HG03442 (cell line): ENCODE data around the gene ASB1.
"Not testable (repeated sequence)": the region's sequence is repeated elsewhere in the genome, so short reads cannot be mapped to it uniquely, and the experiment has no call there.

Source experiments
- ATAC-seq: cut with Tn5 transposase; IDR thresholded peaks from one replicate; pipeline ENCODE4 v1.9.1; 2021; ENCODE audit warnings: mild to moderate bottlenecking, moderate library complexity; ENCODE audit not compliant: unreplicated experiment

ASB1 gene

DNA sequence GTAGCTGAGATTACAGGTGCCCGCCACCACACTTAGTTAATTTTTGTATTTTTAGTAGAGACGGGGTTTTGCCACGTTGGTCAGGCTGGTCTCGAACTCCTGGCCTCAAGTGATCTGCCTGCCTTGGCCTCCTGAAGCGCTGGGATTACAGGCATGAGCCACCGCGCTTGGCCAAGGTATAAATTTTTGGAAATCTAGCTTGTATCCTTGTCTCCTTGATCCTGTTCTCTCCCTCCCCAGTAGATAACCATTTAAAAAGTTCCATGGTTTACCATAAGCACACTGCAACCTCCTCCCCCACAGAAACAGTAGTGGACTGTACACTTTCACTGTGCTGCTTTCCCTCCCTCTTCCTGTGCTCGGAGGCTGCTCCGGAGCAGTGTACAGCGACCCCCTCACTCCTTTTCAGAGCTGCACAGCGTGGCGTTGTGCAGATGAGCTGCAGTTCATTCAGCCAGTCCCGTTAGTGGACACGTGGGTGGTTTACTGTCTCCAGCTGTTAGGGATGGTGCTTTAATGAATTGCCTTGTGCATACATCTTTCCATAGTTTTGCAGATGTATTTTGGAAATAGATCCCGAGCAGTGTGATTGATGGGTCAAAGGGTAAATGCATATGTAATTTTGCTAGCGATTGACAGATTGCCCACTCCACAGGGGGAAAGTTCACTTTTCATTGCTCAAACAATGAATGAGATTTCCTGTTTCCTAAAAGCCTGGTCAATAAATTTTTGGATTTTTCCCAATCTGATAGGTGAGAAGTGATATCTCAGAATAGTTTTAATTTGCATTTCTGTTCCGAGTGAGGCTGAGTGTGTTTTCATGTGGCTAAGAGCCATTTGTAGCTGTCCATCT, 14.8 kb downstream of the ASB1 start:
- no peak for ATAC-seq

DNA sequence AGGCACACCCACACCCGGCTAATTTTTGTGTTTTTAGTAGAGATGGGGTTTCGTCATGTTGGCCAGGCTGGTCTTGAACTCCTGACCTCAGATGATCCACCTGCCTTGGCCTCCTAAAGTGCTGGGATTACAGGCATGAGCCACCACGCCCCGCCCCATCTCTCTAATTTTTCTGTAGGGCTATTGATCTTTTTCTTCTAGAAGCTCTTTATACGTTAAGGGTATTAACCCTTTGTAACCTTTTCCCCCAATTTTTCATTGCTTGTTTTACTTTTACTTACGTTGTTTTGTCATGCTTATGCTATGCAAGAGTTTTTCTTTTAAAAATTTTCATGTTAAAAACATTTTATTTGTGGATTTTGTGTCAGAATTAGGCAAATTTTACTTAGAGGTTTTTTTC, 15.5 kb downstream of the ASB1 start:
- not testable (repeated sequence) for ATAC-seq

DNA sequence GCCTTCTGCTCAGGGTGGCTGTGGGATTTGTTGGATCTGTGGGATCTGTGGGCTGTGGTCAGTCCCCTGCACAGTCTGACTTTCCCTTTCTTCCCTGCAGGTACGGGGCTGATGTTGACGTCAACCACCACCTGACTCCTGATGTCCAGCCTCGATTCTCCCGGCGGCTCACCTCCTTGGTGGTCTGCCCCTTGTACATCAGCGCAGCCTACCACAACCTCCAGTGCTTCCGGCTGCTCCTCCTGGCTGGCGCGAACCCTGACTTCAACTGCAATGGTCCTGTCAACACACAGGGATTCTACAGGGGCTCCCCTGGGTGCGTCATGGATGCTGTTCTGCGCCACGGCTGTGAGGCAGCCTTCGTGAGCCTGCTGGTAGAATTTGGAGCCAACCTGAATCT, 17.5 kb downstream of the ASB1 start:
- no peak for ATAC-seq

DNA sequence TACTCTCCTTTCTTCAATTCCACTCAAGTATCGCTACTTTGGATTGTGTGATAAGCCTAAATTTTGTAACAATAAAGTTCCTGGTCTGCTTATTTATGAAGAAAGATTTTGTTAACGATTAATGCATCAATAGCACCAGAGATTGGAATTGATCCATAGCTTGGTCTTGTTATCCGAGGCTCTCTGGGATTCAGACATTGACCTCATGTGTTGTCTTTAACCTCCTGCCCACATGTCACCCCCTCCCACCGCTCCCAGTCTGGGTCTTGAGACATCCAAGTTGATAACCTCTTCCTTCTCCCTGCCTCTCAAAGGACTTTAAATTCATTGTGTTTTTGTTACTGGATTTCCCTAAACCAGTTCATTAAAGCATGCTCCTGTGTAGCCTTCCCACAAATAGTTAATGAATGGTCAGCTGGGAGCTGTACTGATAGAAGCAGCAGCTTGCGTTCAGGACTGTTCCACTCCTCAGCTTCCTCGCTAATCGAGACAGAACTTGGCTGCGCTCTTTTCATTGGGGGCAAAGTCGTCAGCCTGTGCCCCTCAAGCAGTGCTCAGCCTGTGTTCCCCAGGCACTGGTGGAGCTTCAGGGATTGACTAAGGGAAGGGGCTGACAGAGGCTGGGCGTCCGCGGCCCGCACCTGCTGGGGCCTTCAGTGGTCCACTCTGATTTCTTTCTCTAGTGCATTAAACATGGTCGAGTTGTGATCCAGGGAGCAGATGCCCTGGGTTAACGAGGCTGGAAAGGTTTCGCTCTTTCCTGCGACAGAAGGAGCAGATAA, 18.9 kb downstream of the ASB1 start:
- ATAC-seq: no peak

DNA sequence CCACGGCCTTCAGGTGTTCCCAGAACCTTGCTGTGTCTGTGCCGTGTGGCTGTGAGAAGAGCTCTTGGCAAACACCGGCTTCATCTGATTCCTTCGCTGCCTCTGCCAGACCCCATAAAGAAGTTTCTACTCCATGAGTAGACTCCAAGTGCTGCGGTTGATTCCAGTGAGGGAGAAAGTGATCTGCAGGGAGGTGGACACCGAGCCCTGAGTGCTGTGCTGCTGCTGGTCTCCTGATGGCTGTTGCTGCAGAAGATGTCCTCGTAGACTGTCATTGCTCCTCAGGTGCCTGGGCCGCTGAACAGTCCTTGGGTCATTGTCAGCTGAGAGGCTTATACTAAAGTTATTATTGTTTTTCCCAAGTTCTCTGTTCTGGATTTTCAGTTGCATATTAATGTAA, 19.6 kb downstream of the ASB1 start:
- no peak for ATAC-seq

DNA sequence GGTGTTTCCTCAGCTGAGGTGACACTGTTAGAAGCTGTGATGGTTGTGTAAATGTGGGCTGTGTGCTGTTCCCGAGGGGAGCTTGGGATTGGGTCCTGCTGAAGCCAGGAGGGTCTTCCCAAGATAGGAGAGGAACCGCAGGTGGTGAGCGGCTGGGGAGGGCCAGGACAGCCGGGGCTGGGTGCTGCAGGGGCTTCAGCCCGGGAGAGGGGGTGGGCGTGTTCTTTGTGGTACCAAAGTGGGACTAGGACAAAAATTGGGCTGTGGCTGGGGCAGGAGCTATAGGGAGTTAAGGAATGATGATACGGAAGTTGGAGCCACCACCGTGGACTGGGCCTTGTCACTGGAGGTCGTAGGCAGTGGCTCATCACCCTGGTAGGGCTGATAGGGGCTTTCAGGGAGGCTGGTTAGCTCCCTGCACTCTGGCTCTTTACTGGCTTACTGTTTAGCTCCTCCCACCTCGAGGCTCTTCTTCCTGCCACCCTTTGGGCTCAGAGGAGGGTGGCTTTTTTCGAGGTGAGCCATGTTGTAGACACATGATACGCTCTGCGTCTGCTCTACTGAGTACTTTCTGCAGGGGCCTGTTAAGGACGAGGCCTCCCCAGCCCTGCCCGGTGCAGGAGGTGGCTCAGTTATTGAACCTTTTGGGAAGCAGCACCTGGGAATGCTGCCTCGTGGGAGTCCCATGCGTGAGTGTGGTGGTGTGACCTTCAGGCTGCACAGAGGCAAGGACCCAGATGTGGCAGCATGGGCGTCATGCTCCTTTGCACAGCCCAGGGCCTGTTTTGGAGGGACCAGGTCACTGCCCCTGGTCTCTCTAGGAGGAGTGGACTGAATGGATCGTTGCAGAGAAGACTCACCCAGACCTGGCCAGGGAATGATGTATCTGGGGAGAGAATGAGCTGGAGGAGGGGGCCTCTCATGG, 21.6 kb downstream of the ASB1 start:
- ATAC-seq: no peak

DNA sequence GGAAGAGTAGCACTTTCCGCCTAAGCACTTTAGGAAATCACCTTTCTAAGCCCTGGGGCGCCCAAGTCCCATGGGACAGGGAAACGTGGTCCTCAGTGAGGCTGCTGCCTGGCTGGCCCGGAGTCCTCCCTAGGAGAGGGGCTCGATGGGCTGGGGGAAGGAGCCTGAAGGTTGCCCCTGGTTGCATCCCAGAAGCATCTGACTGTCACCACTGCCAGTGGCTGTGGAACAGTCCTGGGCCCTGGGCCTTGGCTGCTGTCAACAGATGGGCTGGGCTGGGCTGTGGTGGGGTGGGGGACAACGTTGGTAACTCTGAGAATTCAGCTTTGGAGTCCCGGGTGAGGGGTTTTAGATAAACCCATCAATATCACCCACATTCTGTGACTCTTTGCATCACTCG, 22.5 kb downstream of the ASB1 start:
- ATAC-seq: no peak

DNA sequence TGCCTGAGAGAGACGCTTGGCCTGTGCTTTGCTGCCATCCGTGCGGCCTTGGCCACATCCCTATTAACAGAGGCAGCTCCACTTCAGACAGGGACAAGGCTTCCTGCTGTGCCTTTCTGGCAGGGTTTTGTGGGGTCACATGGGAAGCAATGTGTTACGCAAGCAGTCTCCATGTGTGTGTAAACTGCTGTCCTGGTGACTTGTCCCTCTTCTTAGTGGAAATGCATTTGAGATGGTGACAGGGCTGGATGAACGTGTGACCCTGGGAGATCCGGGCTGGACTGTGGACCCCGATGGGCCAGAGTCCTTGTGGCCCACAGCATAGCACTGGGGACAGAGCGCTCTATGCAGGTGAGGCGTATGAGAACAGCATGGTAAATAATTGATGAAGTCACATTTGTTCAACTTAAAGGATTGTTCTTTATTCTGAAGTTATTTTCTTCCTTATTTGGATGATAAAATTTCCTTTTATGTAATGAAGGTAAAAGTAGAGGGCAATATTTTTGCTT, 23.2 kb downstream of the ASB1 start:
- no peak for ATAC-seq

DNA sequence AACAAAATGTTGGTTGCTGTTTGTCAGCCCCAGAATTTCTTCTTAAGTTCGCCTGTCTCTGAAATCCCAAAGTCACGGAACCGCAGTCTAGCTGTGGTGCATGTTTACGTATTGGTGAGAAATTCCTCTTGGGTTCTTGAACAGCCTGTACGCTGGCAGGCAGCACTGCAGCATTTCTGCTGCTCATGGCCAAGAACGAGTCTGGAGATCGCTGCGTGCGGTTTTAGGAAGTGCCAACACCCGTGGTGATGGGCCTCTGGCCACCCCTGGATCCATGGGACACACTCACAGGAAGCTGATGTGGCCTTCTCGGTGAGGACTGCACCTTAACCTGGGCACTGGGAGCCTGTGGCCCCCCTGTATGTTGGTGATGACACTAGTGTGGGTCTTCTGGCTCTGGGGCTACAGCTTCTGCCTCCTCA, 23.7 kb downstream of the ASB1 start:
- ATAC-seq: no peak

DNA sequence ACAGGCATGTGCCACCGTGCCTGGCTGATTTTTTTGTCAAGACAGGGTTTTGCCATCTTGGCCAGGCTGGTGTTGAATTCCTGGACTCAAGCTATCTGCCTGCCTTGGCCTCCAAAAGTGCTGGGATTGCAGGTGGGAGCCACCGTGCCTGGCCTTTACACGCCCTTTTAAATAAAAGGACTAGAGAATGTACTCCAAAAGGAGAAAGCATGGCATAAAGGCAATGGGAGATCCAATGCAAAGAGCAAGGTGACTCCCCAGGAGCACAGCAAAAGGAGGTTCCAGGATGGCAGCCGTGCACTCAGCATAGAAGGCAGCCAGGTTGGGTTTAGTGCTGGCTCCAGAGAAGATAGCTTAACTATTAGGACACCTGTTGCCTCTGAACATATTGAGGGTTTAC, 27.1 kb downstream of the ASB1 start:
- ATAC-seq: no peak

DNA sequence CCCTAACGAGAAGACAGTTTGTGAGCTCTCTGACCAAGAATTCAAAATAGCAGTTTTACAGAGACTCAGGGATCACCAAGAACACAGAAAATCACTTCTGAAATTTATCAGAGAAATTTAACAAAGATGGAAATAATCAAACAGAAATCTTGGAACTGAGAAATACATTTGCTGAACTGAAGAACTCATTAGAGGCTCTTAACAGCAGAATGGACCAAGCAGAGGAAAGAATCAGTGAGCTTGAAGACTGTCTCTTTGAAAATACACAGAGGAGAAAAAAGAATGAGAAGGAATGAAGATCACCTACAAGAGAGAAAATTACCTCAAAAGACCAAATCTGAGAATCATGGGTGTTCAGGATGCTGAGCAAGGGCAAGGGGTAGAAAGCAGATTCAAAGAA, 29.7 kb downstream of the ASB1 start:
- no peak for ATAC-seq

DNA sequence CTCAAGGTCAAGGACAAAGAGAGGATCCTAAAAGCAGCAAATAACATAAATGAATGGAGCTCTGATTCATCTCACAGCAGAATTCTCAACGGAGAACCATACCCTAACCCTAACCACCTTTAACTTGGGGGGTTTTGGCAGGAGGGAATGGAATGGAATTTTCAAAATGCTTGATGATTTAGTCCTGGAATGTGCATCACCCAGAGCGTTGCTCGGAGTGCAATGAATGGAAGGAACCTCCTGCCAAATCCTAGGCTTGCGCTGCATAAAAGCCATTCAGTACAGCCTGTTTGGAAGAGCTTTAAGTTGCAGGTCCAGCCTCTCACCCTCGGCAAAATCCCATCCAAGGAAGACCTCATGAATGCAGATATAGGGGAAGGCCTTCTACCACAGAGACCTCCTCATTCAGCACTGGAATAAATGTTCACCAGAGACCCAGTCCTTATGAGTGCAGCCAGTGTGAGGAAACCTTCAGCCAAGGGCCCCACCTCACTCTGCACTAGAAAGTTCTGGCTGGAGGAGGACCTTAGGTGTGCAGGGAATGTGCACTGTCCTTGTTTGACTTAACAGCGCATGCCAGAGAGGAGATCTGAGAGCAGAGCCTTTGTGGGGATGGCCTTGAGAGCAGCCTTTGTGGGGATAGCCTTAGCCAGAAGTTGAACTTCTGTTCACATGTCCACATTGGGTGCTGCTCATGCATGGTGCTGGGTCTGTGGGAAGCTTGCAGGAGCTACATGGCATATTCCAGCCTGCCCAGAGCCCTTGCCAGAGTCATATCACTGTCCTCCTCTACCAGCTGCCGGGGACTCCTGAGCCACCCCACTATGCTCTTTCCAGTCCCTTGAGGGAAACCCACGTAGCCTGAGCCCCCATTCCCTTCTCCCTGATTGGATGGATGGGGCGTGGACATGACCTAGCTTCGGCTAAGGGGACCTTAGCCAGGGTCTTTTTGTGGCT, 30.5 kb downstream of the ASB1 start:
- no peak for ATAC-seq

DNA sequence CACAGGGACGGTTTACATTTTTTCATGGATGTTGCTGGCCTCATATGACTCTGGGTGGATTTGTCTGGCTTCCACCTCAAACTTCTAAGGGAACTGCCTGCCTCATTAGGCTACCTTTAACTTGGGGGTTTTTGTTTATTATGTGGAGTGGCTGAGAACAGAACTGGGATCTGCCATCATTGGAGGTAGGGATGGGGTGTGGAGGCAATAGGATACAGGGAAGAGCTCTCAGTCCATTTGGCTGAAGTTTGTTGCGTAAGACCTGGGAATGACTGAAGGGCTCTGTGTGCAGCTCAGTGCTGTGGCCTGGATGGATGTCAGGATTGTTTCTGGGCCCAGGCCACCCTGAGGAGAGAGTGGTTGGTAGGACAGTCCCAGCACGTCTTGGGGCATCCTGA, 31.2 kb downstream of the ASB1 start:
- no peak for ATAC-seq

DNA sequence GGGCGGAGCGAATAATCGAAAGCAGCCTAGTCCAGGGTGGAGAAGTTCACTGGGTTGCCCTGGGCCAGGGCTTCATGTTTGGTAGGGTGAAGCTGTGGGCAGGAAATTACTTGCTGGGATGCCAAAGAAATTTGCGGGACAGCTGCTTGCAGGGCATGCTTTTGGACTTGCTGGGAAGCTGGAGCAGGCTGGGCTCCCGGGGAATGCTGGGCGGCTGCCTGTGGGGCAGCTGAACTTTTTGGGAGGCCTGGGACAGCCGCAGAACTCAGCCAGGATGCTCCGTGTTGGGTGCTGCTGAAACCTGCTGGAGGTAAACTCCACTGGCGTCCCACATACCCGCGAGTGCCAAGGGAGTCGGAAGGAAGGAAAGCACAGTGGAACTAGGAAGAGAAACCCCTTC, 31.9 kb downstream of the ASB1 start:
- ATAC-seq: no peak

DNA sequence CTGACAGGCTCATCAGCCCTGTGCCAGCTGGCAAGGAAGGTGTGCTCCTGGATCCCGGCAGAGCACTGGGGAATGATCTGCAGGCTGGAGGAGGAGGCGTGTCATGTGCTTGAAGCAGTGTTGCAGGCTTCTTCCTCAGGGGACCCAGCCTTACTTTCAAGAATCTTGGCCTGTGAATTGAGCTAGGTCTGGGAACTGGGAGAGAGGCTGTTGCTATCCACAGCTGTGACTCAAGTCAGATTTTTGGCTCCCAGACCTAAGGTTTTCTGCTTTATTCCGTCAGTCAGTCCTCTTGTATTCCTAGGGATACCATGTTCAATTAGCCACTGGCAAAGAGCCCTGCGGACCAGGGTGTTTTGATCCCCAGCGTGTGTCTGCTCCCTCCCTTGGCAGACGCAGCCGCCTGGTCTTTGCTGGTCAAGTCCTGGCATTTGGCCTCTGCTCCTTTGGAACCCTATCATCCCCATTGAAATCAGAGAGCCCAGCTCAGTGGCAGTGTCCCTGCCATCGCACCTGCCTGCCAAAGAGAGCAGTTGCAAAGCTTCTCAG, 32.4 kb downstream of the ASB1 start:
- ATAC-seq: no peak

DNA sequence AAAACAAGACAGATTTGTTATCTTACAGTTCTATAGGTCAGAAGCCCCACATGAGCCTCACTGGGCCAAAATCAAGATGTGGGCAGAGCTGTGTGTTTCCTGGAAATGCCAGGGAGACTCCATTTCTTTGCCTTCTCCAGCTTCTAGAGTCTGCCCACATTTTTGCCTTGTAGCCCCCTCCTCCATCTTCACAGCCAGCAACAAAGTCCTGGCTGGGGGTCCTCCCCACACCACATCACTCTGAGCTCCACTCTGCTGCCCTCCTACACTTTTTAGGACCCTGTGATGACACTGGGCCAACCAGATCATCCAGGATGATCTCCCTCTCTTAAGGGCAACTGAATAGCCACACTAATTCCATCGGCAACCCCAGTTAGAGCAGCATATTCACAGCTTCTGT, 34.3 kb downstream of the ASB1 start:
- no peak for ATAC-seq

DNA sequence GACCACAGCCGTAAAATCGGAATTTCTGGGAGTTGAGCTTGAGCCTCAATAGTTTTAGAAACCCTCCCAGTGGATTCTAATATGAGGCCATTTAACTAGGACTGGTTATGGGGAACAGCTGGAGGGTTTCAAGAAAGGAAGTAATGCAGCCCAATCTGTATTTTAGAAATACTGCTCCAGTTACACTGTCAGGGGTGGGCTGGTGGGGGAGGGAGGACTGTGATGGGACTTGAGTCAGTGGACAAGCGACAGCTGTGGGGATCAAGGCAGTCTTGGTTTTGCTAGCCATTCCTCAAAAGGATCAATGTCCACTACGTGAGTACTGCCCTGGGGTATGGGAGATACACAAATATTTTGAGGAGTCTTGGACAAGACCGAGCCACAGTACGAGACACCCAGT, 34.8 kb downstream of the ASB1 start:
- no peak for ATAC-seq

DNA sequence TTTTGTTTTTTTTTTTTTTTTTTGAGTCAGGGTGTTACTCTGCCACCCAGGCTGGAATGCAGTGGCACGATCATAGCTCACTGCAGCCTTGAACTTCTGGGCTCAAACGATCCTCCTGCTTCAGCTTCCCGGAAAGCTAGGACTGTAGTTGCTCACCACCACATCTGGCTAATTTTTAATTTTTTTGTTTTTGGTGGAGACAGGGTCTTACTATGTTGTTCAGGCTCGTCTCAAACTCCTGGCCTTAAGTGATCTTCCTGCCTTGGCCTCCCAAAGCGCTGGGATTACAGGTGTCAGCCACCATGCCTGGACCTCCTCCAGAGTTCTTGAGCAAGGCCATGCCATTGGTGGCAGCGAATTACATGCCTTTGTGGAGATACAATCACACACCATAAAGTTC, 35.2 kb downstream of the ASB1 start:
- ATAC-seq: no peak

DNA sequence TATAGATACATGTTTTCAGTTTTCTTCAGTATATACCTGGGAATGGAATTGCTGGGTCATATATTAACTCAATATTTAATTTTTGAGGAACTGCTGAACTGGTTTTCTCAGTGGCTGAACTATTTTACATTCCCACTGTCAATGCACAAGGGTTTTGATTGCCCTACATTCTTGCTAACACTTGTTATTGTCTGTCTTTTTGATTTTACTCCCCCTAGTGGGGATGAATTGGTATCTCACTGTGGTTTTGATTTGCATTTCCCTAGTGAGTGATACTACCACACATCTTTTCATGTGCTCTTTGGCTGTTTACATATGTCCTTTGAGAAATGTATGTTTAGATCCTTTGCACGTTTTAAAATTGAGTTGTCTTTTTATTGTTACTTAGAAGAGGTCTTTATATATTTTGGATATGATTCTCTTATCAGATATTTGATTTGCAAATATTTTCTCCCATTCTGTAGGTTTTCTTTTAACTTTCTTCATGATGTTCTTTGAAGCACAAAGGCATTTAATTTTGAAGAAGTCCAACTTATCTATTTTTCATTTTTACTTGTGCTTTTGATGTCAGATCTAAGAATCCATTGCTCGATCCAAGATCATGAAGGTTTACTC, 36.2 kb downstream of the ASB1 start:
- no peak for ATAC-seq
